Measurements from ENCODE around the gene ZNF394.

The ZNF394 gene

DNA sequence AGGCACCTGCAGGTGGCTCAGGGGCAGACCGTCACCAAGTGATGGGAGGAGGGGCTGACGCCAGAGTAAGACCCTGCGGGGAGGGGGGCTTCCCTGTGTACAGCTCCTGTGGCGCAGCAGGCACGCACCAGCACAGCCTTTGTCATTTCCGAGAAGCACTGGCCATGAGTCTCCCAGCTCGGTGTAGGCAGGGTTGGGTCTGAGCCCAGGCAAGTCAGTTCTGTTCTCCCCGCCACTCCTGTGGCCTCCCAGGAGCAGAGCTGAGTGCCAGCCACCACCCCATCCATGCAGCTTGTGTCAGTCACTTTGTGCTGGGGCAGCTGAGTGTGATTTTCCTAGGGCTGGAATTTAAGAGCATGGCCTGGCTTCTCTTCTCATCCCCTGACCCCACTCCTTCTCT, 48.1 kb downstream of the ZNF394 start:
- Histone ChIP-seq H3K27ac (ENCODE audit: low read depth, low read length, poor library complexity, severe bottlenecking) (no peak overlapping the region), H3K36me3 (ENCODE audit: insufficient read depth, low read length) (peaks cover 98% of the 10 kb centered on the region)

DNA sequence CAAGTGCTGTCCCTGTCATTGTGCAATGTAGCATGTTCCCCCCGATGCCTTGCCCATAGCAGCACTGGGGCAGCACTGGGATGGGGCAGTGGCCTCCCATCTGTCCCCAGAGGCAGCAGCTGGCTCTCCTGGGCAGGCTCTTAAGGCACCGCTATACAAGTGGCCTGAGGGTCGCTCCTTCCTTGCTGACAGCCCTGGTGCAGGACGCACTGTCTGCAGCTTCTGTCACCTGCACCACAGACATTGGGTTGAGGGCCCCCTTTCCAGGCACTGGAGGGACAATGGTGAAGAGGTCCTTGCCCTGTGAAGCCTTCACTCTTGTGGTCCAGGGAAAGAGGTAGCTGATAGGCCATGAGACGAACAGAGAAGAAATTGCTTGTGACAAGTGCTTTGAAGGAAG, 50.8 kb downstream of the ZNF394 start:
- H3K4me3 ChIP-seq (ENCODE audit: low read depth, low read length, poor library complexity, severe bottlenecking) = no peak overlapping the region
- no peak for TF ChIP-seq EZH2 (IDR thresholded peaks at IDR 0.05; ENCODE audit: borderline replicate concordance, low read length)
- TF ChIP-seq CTCF (IDR thresholded peaks at IDR 0.05; ENCODE audit: low read length) = no peak
- peaks cover 95% of the 10 kb centered on the region for H3K36me3 ChIP-seq (ENCODE audit: insufficient read depth, low read length)
- H2AFZ ChIP-seq (ENCODE audit: low read length) = no peak overlapping the region
- H3K4me2 ChIP-seq (ENCODE audit: low read length) = no peak overlapping the region
- H3K4me1 ChIP-seq (ENCODE audit: insufficient read depth, low read length, severe bottlenecking) = no peaks in the 10 kb centered on the region
- H3K27ac ChIP-seq (ENCODE audit: low read depth, low read length, poor library complexity, severe bottlenecking) = no peak overlapping the region
- H3K9me3 ChIP-seq (ENCODE audit: low read length) = no peaks in the 10 kb centered on the region
- H3K27me3 ChIP-seq (ENCODE audit: insufficient read depth, low read length) = no peaks in the 10 kb centered on the region
- H3K9ac ChIP-seq (ENCODE audit: low read length) = no peak overlapping the region
- no peaks in the 10 kb centered on the region for H3F3A ChIP-seq (ENCODE audit: insufficient read depth, low read length)
- H4K20me1 ChIP-seq (ENCODE audit: insufficient read depth, low read length) = no peaks in the 10 kb centered on the region
- H3K9me2 ChIP-seq (ENCODE audit: low read depth, low read length) = no peaks in the 10 kb centered on the region
- H3K79me2 ChIP-seq (ENCODE audit: insufficient read depth, low read length) = no peaks in the 10 kb centered on the region

More for the DNA sequence above, 48.1 kb downstream of the ZNF394 start:
- Histone ChIP-seq H3K4me2 (ENCODE audit: low read length) (no peak overlapping the region), H3K79me2 (ENCODE audit: insufficient read depth, low read length) (no peaks in the 10 kb centered on the region), H3K9me3 (ENCODE audit: low read length) (no peaks in the 10 kb centered on the region), H3K9ac (ENCODE audit: low read length) (no peak overlapping the region), H3F3A (ENCODE audit: insufficient read depth, low read length) (no peaks in the 10 kb centered on the region), H3K4me1 (ENCODE audit: insufficient read depth, low read length, severe bottlenecking) (no peaks in the 10 kb centered on the region), H3K9me2 (ENCODE audit: low read depth, low read length) (no peaks in the 10 kb centered on the region), H3K27me3 (ENCODE audit: insufficient read depth, low read length) (no peaks in the 10 kb centered on the region), H2AFZ (ENCODE audit: low read length) (no peak overlapping the region), H4K20me1 (ENCODE audit: insufficient read depth, low read length) (no peaks in the 10 kb centered on the region), H3K4me3 (ENCODE audit: low read depth, low read length, poor library complexity, severe bottlenecking) (no peak overlapping the region)
- no peak for TF ChIP-seq EZH2 (IDR thresholded peaks at IDR 0.05; ENCODE audit: borderline replicate concordance, low read length)
- TF ChIP-seq CTCF (IDR thresholded peaks at IDR 0.05; ENCODE audit: low read length) = no peak

DNA sequence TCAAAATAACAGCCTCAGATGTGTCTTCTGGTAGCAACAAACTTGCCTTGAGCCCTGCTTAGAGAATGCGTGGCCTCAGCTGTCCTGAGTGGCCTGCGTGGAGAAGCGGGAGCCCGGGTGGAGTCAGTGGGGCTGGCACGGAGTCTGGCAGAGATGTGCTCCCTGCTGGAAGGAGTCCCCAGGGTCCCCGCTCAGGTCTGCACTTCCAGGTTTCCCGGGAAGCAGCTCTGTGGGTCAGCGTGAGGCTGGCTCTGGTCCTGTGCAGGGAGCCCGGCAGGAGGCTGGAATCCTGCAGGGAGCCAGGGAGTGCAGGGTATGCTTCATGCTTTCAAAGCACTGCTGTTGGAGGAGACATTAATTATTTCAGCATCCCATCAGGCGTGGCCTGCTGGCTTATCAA, 51.2 kb downstream of the ZNF394 start:
- H3K36me3 ChIP-seq (ENCODE audit: insufficient read depth, low read length) = peaks cover 93% of the 10 kb centered on the region
- no peaks in the 10 kb centered on the region for H3K27me3 ChIP-seq (ENCODE audit: insufficient read depth, low read length)

More for the DNA sequence above, 51.2 kb downstream of the ZNF394 start:
- H3F3A ChIP-seq (ENCODE audit: insufficient read depth, low read length) = no peaks in the 10 kb centered on the region
- H3K27ac ChIP-seq (ENCODE audit: low read depth, low read length, poor library complexity, severe bottlenecking) = no peak overlapping the region
- no peak overlapping the region for H2AFZ ChIP-seq (ENCODE audit: low read length)
- H3K4me1 ChIP-seq (ENCODE audit: insufficient read depth, low read length, severe bottlenecking) = no peaks in the 10 kb centered on the region
- H3K9me3 ChIP-seq (ENCODE audit: low read length) = no peaks in the 10 kb centered on the region
- H3K9ac ChIP-seq (ENCODE audit: low read length) = no peak overlapping the region
- no peaks in the 10 kb centered on the region for H4K20me1 ChIP-seq (ENCODE audit: insufficient read depth, low read length)
- no peak for TF ChIP-seq EZH2 (IDR thresholded peaks at IDR 0.05; ENCODE audit: borderline replicate concordance, low read length)
- TF ChIP-seq CTCF (IDR thresholded peaks at IDR 0.05; ENCODE audit: low read length) = no peak
- no peaks in the 10 kb centered on the region for H3K9me2 ChIP-seq (ENCODE audit: low read depth, low read length)
- H3K79me2 ChIP-seq (ENCODE audit: insufficient read depth, low read length) = no peaks in the 10 kb centered on the region
- H3K4me2 ChIP-seq (ENCODE audit: low read length) = no peak overlapping the region
- no peak overlapping the region for H3K4me3 ChIP-seq (ENCODE audit: low read depth, low read length, poor library complexity, severe bottlenecking)

Measured in OCI-LY1 (cell line).